Measurements from ENCODE around the gene FAM98B. TPM values are rescaled to one million over a fixed set of nuclear protein-coding genes. Genes with fewer than 3 reads are reported as not detected.

The FAM98B gene
- polyA plus RNA-seq, 1 donor (not counting 4 experiments of a cell fraction or from before 2014, with no cell fraction given) = 22.2 TPM

- Histone ChIP-seq H3K36me3 (ENCODE audit: control insufficient read depth in 2 of 2, extremely low read depth in 1 of 2, insufficient read depth in 2 of 2, low read length in 2 of 2) (no peaks in the 10 kb centered on the region), H3K79me2 (ENCODE audit: control insufficient read depth, insufficient read depth, low read length) (no peaks in the 10 kb centered on the region), H3K4me3 (ENCODE audit: control insufficient read depth in 2 of 3, extremely low read depth in 1 of 3, insufficient read depth in 2 of 3, low read depth in 1 of 3, low read length in 3 of 3) (no peak overlapping the region), H2AFZ (ENCODE audit: control insufficient read depth, low read length) (no peak overlapping the region), H3K4me2 (ENCODE audit: control insufficient read depth, extremely low read depth, insufficient read depth, low read depth, low read length) (no peak overlapping the region), H3K9me1 (ENCODE audit: control insufficient read depth, extremely low read depth, insufficient read depth, low read length) (no peaks in the 10 kb centered on the region), H3K27me3 (ENCODE audit: control insufficient read depth, extremely low read depth, insufficient read depth, low read length) (no peaks in the 10 kb centered on the region), H3K9me3 (ENCODE audit: control insufficient read depth, low read depth, low read length) (no peaks in the 10 kb centered on the region), H3K4me1 (ENCODE audit: control insufficient read depth, extremely low read depth, insufficient read depth, low read length) (no peaks in the 10 kb centered on the region), H4K20me1 (ENCODE audit: control insufficient read depth, extremely low read depth, insufficient read depth, low read length) (no peaks in the 10 kb centered on the region), H3K27ac (ENCODE audit: control insufficient read depth, insufficient read depth, low read length) (no peak overlapping the region), H3K9ac (ENCODE audit: control insufficient read depth, extremely low read depth, insufficient read depth, low read length) (no peak overlapping the region)
- TF ChIP-seq, protein P1, sequence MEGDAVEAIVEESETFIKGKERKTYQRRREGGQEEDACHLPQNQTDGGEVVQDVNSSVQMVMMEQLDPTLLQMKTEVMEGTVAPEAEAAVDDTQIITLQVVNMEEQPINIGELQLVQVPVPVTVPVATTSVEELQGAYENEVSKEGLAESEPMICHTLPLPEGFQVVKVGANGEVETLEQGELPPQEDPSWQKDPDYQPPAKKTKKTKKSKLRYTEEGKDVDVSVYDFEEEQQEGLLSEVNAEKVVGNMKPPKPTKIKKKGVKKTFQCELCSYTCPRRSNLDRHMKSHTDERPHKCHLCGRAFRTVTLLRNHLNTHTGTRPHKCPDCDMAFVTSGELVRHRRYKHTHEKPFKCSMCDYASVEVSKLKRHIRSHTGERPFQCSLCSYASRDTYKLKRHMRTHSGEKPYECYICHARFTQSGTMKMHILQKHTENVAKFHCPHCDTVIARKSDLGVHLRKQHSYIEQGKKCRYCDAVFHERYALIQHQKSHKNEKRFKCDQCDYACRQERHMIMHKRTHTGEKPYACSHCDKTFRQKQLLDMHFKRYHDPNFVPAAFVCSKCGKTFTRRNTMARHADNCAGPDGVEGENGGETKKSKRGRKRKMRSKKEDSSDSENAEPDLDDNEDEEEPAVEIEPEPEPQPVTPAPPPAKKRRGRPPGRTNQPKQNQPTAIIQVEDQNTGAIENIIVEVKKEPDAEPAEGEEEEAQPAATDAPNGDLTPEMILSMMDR (optimal IDR thresholded peaks at IDR 0.05 in 1 of 3, IDR thresholded peaks at IDR 0.05 in 1 of 3, conservative IDR thresholded peaks at IDR 0.05 in 1 of 3; ENCODE audit: extremely low read depth in 1 of 3, insufficient read depth in 2 of 3, low read length in 3 of 3) = no peak
- no peak for TF ChIP-seq EZH2 (IDR thresholded peaks at IDR 0.05; ENCODE audit: low read length)
- dilution Hi-C loops (cut with MboI; ENCODE audit: extremely low pct_ligation_motif_present, low sequenced_read_pairs) = no loop called here
- DNase-seq (ENCODE audit: low read depth, low spot score) (no peak), FAIRE-seq (no peak)
Measured at GRCh38 chr15:38438031-38438986, 15.6 kb upstream of the FAM98B start.

GRCh38 chr15:38440353-38441129, 13.4 kb upstream of the FAM98B start:
- Histone ChIP-seq H3K4me1 (ENCODE audit: control insufficient read depth, extremely low read depth, insufficient read depth, low read length) (no peaks in the 10 kb centered on the region), H3K4me3 (ENCODE audit: control insufficient read depth in 2 of 3, extremely low read depth in 1 of 3, insufficient read depth in 2 of 3, low read depth in 1 of 3, low read length in 3 of 3) (no peak overlapping the region), H3K79me2 (ENCODE audit: control insufficient read depth, insufficient read depth, low read length) (no peaks in the 10 kb centered on the region), H3K9me3 (ENCODE audit: control insufficient read depth, low read depth, low read length) (no peaks in the 10 kb centered on the region), H3K4me2 (ENCODE audit: control insufficient read depth, extremely low read depth, insufficient read depth, low read depth, low read length) (no peak overlapping the region), H3K36me3 (ENCODE audit: control insufficient read depth in 2 of 2, extremely low read depth in 1 of 2, insufficient read depth in 2 of 2, low read length in 2 of 2) (no peaks in the 10 kb centered on the region), H2AFZ (ENCODE audit: control insufficient read depth, low read length) (no peak overlapping the region), H3K9me1 (ENCODE audit: control insufficient read depth, extremely low read depth, insufficient read depth, low read length) (no peaks in the 10 kb centered on the region), H3K9ac (ENCODE audit: control insufficient read depth, extremely low read depth, insufficient read depth, low read length) (no peak overlapping the region), H3K27me3 (ENCODE audit: control insufficient read depth, extremely low read depth, insufficient read depth, low read length) (no peaks in the 10 kb centered on the region), H3K27ac (ENCODE audit: control insufficient read depth, insufficient read depth, low read length) (no peak overlapping the region), H4K20me1 (ENCODE audit: control insufficient read depth, extremely low read depth, insufficient read depth, low read length) (no peaks in the 10 kb centered on the region)
- dilution Hi-C loops (cut with MboI; ENCODE audit: extremely low pct_ligation_motif_present, low sequenced_read_pairs) = no loop called here
- DNase-seq (ENCODE audit: low read depth, low spot score) (peak; percentile 13), FAIRE-seq (peak; percentile 89)
- TF ChIP-seq, protein P1 (optimal IDR thresholded peaks at IDR 0.05 in 1 of 3, IDR thresholded peaks at IDR 0.05 in 1 of 3, conservative IDR thresholded peaks at IDR 0.05 in 1 of 3; ENCODE audit: extremely low read depth in 1 of 3, insufficient read depth in 2 of 3, low read length in 3 of 3) = peak; percentile 85 to 93 (median 88)
- no peak for TF ChIP-seq EZH2 (IDR thresholded peaks at IDR 0.05; ENCODE audit: low read length)
